Lung (tissue), 12 donors: ENCODE measurements around the gene OR13C3. TPM values are rescaled to one million over a fixed set of nuclear protein-coding genes. Genes with fewer than 3 reads are reported as not detected.
"Not testable (repeated sequence)": the region's sequence is repeated elsewhere in the genome, so short reads cannot be mapped to it uniquely, and the experiment has no call there.

Source experiments
- ATAC-seq: fragments of 200-7000 bp; cut with Tn5 transposase; one replicate; pipeline ENCODE4 v1.9.1; 2020; ENCODE audit warnings: moderate number of reproducible peaks; ENCODE audit not compliant: insufficient read depth, low FRiP score
- DNase-seq, 3 donors: peaks; one replicate each; pipeline ENCODE4 v3.0.0-alpha.2; 2013 to 2017
- H3K27ac ChIP-seq, 2 donors: one replicate each; pipeline ENCODE4 v1.5.1; 2013; ENCODE audit warnings: mild to moderate bottlenecking in 2 of 2, moderate library complexity in 2 of 2, control low read depth in 1 of 2, inconsistent platforms in 1 of 2, low read depth in 1 of 2, low read length in 1 of 2
- H3K27me3 ChIP-seq, 3 donors: one replicate each; pipeline ENCODE4 v1.5.1; 2013; ENCODE audit warnings: low read length in 2 of 3; ENCODE audit not compliant: control insufficient read depth in 3 of 3, insufficient read depth in 3 of 3
- H3K36me3 ChIP-seq, 4 donors: one replicate each; pipeline ENCODE4 v1.5.1; 2013; ENCODE audit warnings: low read length in 4 of 4, mild to moderate bottlenecking in 1 of 4, moderate library complexity in 1 of 4; ENCODE audit not compliant: control insufficient read depth in 4 of 4, insufficient read depth in 4 of 4
- H3K4me1 ChIP-seq, 5 donors: one replicate each; pipeline ENCODE4 v1.5.1; 2013; ENCODE audit warnings: low read length in 5 of 5, mild to moderate bottlenecking in 2 of 5, moderate library complexity in 1 of 5; ENCODE audit not compliant: control insufficient read depth in 5 of 5, insufficient read depth in 5 of 5
- H3K4me3 ChIP-seq: one replicate; pipeline ENCODE4 v1.5.1; 2013; ENCODE audit warnings: mild to moderate bottlenecking, control low read depth, moderate library complexity
- H3K9ac ChIP-seq, 2 donors: one replicate each; pipeline ENCODE4 v1.5.1; 2013; ENCODE audit warnings: low read length in 2 of 2, control low read depth in 1 of 2; ENCODE audit not compliant: insufficient read depth in 1 of 2
- H3K9me3 ChIP-seq, 4 donors: one replicate each; pipeline ENCODE4 v1.5.1; 2013; ENCODE audit warnings: low read length in 3 of 4, mild to moderate bottlenecking in 1 of 4, moderate library complexity in 1 of 4; ENCODE audit not compliant: control insufficient read depth in 4 of 4, insufficient read depth in 3 of 4
- CTCF ChIP-seq: IDR thresholded peaks from 2 replicates; pipeline ENCODE4 v1.5.1; 2012; ENCODE audit warnings: mild to moderate bottlenecking; ENCODE audit errors: control extremely low read depth, extremely low read depth
- WGBS, 2 donors: extraction: QIAGEN DNeasy Blood & Tissue Kit; methylation state at CpG; one replicate each; pipeline ENCODE4 v1.1.7; 2013; 5-methylcytosine and 5-hydroxymethylcytosine counted together
- polyA plus RNA-seq, 2 donors: library from polyadenylated mRNA; stranded (reverse); fragments of 200-250 nt; gene quantifications; one replicate each; pipeline ENCODE4 v1.2.1, GENCODE V29; 2013
- total RNA-seq, 2 donors: library from RNA; depleted of rRNA in 1 of 2; stranded (reverse); fragments of >200 nt in 1 of 2; gene quantifications; one replicate each; pipeline ENCODE4 v1.2.1, GENCODE V29; 2014 to 2021
- donor health status: control.
- donor health status: control.
- donor health status: Bipolar disorder and iron deficiency.
- donor health status: healthy.
- donor health status: DM: yes; HTN: yes; CAD: no.

The OR13C3 gene
- total and polyA plus RNA-seq, 4 donors: not detected

GRCh38 chr9:104539275-104539674 lies 2.6 kb upstream of the OR13C3 start:
- no peak overlapping the region for H3K27ac ChIP-seq
- no peak for DNase-seq
- H3K4me3 ChIP-seq: no peak overlapping the region
- WGBS, 2 donors: 51 to 65% methylated on average over 1 of the region's 1 CpG
- H3K9me3 ChIP-seq: no peaks in the 10 kb centered on the region
- no peaks in the 10 kb centered on the region for H3K4me1 ChIP-seq
- H3K36me3 ChIP-seq: no peaks in the 10 kb centered on the region
- no peaks in the 10 kb centered on the region for H3K27me3 ChIP-seq
- no peak overlapping the region for H3K9ac ChIP-seq
- TF ChIP-seq CTCF: no peak
- no peak for ATAC-seq

GRCh38 chr9:104527109-104527508 lies 9.5 kb downstream of the OR13C3 start, which contains the start of gene OR13C4:
TSS of gene OR13C4 (minus strand) at chr9:104527209. CDS start at chr9:104527209, 0 bp downstream.
- no peaks in the 10 kb centered on the region for H3K4me1 ChIP-seq
- H3K36me3 ChIP-seq: no peaks in the 10 kb centered on the region
- no peak within 1 kb of the TSS for H3K27ac ChIP-seq
- ATAC-seq (no peak), DNase-seq (no peak)
- H3K9ac ChIP-seq: no peak within 1 kb of the TSS
- no peaks in the 10 kb centered on the region for H3K9me3 ChIP-seq
- no peaks in the 10 kb centered on the region for H3K27me3 ChIP-seq
- no peak within 1 kb of the TSS for H3K4me3 ChIP-seq
- no peak for TF ChIP-seq CTCF

DNA sequence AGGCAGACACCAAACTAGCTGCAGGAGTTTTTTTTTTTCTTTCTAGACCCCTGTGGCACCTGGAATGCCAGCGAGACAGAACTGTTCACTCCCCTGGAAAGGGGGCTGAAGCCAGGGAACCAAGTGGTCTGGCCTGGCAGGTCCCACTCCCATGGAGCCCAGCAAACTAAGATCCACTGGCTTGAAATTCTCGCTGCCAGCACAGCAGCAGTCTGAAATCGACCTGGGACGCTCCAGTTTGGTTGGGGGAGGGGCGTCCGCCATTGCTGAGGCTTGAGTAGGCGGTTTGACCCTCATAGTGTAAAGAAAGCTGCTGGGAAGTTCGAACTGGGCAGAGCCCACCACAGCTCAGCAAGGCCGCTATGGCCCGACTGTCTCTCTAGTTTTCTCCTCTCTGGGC lies 16.4 kb downstream of the OR13C3 start:
- not testable (repeated sequence) for H3K4me3 ChIP-seq

DNA sequence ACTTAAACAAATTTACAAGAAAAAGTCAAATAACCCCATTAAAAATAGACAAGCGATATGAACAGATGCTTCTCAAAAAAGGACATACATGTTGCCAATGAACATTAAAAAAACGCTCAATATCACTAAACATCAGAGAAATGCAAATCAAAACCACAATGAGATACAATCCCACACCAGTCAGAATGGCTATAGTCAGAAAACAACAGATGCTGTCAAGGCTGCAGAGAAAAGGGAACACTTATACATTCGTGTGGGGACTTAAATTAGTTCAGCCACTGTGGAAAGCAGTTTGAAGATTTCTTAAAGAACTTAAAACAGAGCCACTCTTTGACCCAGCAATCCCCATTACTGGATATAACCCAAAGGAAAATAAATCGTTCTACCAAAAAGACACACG lies 21.8 kb downstream of the OR13C3 start:
- ATAC-seq: no peak
- H3K36me3 ChIP-seq: no peaks in the 10 kb centered on the region
- WGBS, 2 donors: 81 to 84% methylated on average over 5 of the region's 5 CpGs

More for the DNA sequence above, 16.4 kb downstream of the OR13C3 start:
- not testable (repeated sequence) for ATAC-seq, H3K4me1 ChIP-seq, H3K36me3 ChIP-seq, H3K9me3 ChIP-seq, H3K27me3 ChIP-seq, DNase-seq, H3K9ac ChIP-seq, H3K27ac ChIP-seq
- 83 to 90% methylated on average over 10 of the region's 10 CpGs for WGBS, 2 donors

More for the DNA sequence above, 21.8 kb downstream of the OR13C3 start:
- Histone ChIP-seq H3K27ac (no peak overlapping the region), H3K27me3 (no peaks in the 10 kb centered on the region), H3K9ac (no peak overlapping the region), H3K4me1 (no peaks in the 10 kb centered on the region), H3K9me3 (no peaks in the 10 kb centered on the region), H3K4me3 (no peak overlapping the region)
- DNase-seq: no peak
- no peak for TF ChIP-seq CTCF
